ENCODE results near the gene EVC2.

Gene EVC2

GRCh38 chr4:5678977-5679376 is 29.4 kb downstream of the EVC2 start:
- Mint-ChIP-seq H3K27ac (no peak overlapping the region), H3K36me3 (ENCODE audit: low read depth) (peaks cover 31% of the 10 kb centered on the region), H3K4me3 (no peak overlapping the region), H3K9me3 (no peaks in the 10 kb centered on the region), H3K27me3 (ENCODE audit: low read depth, poor library complexity) (no peaks in the 10 kb centered on the region), H3K4me1 (peaks cover 12% of the 10 kb centered on the region)
- no peak for TF ChIP-seq CTCF (IDR thresholded peaks at IDR 0.05)
- DNase-seq, result no peak

GRCh38 chr4:5676763-5677162 is 31.6 kb downstream of the EVC2 start:
- Mint-ChIP-seq H3K27ac (no peak overlapping the region), H3K4me1 (no peaks in the 10 kb centered on the region), H3K27me3 (ENCODE audit: low read depth, poor library complexity) (peaks cover 3% of the 10 kb centered on the region), H3K36me3 (ENCODE audit: low read depth) (peaks cover 28% of the 10 kb centered on the region), H3K4me3 (no peak overlapping the region), H3K9me3 (no peaks in the 10 kb centered on the region)
- no peak for DNase-seq
- TF ChIP-seq CTCF (IDR thresholded peaks at IDR 0.05), result no peak

GRCh38 chr4:5666741-5667140 is 41.6 kb downstream of the EVC2 start:
- Mint-ChIP-seq H3K36me3 (ENCODE audit: low read depth) (peaks cover 46% of the 10 kb centered on the region), H3K4me1 (no peaks in the 10 kb centered on the region), H3K27me3 (ENCODE audit: low read depth, poor library complexity) (no peaks in the 10 kb centered on the region), H3K4me3 (no peak overlapping the region), H3K27ac (no peak overlapping the region), H3K9me3 (peaks cover 16% of the 10 kb centered on the region)
- no peak for TF ChIP-seq CTCF (IDR thresholded peaks at IDR 0.05)
- DNase-seq, result no peak

DNA sequence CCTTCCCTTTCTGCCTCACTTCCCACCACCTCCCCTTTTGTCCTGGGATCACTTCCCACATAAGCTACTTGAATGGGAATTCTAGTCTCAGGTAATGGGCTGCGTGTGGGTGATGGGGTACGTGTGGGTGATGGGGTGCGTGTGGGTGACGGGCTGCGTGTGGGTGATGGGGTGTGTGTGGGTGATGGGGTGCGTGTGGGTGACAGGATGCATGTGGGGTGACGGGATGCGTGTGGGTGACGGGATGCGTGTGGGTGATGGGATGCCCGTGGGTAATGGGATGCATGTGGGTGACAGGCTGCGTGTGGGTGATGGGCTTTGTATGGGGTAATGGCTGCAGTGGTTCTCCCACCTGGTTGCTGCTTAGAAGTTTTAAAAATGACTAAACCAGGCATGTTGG is 43.6 kb downstream of the EVC2 start:
- H3K27me3 Mint-ChIP-seq (ENCODE audit: low read depth, poor library complexity), result no peaks in the 10 kb centered on the region
- no peak for DNase-seq
- TF ChIP-seq CTCF (IDR thresholded peaks at IDR 0.05), result no peak
- H3K9me3 Mint-ChIP-seq, result peaks cover 25% of the 10 kb centered on the region
- no peak overlapping the region for H3K27ac Mint-ChIP-seq
- H3K36me3 Mint-ChIP-seq (ENCODE audit: low read depth), result peaks cover 61% of the 10 kb centered on the region
- no peaks in the 10 kb centered on the region for H3K4me1 Mint-ChIP-seq
- H3K4me3 Mint-ChIP-seq, result no peak overlapping the region

DNA sequence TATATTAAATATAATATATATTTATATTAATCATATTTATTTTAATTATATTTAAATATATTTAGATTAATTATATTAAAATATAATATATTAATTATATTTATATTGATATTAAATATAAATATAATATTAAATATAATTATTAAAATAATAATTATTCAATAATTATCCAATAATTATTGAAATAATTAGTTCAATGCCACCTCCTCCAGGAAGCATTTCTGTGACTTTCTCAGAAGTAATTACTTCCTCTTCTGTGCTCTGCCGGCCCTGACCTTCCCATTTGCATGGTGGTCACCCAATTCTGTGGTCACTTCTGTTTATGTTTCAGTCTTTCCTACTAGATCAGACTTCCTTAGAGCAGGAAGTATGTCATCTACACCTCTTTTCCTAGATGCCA is 45.8 kb downstream of the EVC2 start:
- DNase-seq, result no peak
- Mint-ChIP-seq H3K4me3 (no peak overlapping the region), H3K9me3 (peaks cover 22% of the 10 kb centered on the region), H3K27ac (no peak overlapping the region), H3K36me3 (ENCODE audit: low read depth) (peaks cover 50% of the 10 kb centered on the region), H3K27me3 (ENCODE audit: low read depth, poor library complexity) (no peaks in the 10 kb centered on the region), H3K4me1 (no peaks in the 10 kb centered on the region)
- no peak for TF ChIP-seq CTCF (IDR thresholded peaks at IDR 0.05)

- Mint-ChIP-seq H3K4me3 (no peak overlapping the region), H3K27me3 (ENCODE audit: low read depth, poor library complexity) (no peaks in the 10 kb centered on the region), H3K9me3 (peaks cover 17% of the 10 kb centered on the region), H3K36me3 (ENCODE audit: low read depth) (peaks cover 52% of the 10 kb centered on the region), H3K27ac (no peak overlapping the region), H3K4me1 (no peaks in the 10 kb centered on the region)
- DNase-seq, result no peak
- TF ChIP-seq CTCF (IDR thresholded peaks at IDR 0.05), result no peak
These were observed 47.1 kb downstream of the EVC2 start for GRCh38 chr4:5661237-5661636.
